Stimulated activated CD4-positive, alpha-beta T cell treated with anti-CD3 and anti-CD28 coated beads, Interleukin-2, amount 100 ng/mL, for 4 hours (primary cell): ENCODE data around the gene CEP170B.
"Not testable (repeated sequence)": the region's sequence is repeated elsewhere in the genome, so short reads cannot be mapped to it uniquely, and the experiment has no call there.

Experiments used
- DNase-seq: peaks from one replicate; pipeline ENCODE4 v3.0.0-alpha.2; 2020; ENCODE audit warnings: low read depth

The CEP170B gene

DNA sequence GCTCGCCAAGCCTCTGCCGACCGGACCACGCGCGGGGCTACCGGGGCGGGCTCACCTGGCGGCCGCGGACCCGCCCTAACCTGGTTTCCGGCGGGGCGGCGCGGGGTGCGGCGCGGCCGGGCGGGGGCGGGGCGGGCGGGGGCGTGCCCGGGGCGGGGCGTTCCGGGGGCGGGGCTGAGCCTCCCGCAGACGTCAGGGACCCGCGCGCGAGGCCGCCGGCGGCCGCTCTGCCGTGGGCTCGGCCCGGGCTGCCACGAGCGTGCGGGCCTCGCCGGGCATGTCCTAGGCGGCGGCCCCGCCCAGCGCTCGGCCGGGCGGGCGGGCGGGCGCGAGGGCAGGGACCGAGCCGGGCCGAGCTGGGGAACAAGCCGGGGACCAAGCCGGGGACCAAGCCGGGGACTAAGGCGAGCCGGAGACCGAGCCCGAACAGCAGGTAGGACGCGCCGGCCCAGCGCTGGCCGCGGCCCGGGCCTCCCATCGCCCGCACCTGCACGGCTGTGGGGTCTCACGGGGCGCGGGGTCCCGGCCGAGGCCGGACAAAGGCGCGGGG, at the start of gene CEP170B:
TSS of gene CEP170B (plus strand) at position 188 of the 550 bp plus-strand sequence. CDS start 3,183 bp downstream, outside the sequence.
- DNase-seq, result peak; percentile 15

DNA sequence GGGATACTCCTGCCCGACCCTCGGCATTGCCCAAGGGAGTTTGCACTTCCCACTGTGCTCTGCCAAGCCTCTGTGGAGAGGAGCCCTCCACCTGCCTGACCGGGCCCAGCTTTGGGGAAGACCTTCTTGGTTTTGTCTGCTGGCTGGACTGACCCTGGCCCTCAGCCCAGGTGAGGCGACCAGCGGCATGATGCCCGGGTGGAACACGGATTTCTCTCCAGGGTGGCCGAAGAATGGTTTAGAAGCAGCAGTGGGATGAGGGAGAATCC, 48.5 kb upstream of the CEP170B start:
- no peak for DNase-seq

DNA sequence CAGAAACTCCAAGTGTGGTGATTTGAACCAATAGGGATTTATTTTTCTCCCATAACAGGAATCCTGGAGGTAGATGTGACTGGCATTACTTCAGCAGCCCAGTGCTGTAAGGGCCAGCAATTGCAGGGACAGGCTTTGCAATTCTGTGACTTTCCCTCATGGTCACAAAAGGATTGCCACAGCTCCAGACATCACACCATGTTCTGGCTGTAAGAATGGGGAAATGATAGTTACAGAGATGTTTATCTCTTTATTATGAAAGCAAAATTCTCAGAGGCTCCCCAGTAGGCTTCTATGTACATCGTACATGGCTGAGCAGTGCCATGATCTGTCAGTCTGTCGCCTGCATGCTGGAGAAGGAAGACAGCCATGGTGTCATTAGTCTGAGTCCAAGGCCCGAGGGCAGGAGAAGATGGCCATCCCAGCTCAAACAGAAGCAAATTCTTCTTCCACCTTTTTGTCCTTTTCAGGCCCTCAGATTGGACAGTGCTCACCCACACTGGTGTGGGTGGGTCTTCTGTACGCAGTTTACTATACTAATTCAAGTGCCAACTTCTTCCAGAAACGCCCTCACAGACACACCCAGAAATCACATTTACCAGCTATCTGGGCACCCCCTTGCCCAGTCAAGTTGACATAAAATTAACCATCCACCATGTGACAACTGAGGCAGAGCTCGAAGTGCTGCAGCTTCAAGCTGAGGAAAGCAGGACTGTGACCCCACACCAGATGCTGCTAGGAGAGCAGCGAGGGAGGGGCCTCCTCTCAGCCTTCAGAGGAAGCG, 46.9 kb upstream of the CEP170B start:
- DNase-seq, result no peak

DNA sequence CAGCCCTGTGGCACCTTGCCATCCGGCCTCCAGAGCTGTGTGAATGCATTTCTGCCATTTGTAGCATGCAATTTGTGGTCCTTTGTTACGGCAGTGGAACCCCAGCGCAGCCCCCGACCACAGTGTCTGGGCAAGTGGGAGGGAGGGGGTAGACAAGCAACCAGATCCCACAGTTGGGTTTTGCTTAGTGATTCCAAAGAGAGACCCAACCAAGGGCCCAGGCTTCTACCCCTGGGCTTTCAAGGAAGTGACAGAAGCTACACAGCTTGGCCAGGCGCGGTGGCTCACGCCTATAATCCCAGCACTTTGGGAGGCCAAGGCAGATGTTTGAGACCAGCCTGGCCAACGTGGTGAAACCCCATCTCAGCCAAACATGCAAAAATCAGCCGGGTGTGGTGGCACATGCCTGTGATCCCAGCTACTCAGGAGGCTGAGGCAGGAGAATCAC, 46.3 kb upstream of the CEP170B start:
- no peak for DNase-seq

DNA sequence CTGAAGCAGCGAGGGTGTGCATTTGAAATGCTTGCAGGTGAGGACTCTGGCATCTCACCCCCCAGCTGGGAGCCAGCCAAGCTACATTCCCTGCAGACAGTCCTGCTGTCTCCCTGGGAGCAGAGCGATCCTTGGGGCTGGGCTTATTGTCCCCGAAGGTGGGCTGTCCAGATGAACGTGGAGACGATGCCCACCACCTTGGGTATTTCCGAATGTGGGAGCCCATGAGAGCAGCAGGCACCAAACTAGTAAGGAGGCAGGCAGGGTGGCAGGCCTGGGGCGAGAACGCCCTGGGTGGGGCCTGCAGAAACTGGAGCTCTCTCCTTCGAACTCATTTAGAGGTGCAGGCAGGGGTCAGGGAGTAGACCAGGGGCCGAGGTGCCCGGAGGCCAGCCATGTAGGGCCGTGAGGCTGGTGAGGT, 45.7 kb upstream of the CEP170B start:
- no peak for DNase-seq

DNA sequence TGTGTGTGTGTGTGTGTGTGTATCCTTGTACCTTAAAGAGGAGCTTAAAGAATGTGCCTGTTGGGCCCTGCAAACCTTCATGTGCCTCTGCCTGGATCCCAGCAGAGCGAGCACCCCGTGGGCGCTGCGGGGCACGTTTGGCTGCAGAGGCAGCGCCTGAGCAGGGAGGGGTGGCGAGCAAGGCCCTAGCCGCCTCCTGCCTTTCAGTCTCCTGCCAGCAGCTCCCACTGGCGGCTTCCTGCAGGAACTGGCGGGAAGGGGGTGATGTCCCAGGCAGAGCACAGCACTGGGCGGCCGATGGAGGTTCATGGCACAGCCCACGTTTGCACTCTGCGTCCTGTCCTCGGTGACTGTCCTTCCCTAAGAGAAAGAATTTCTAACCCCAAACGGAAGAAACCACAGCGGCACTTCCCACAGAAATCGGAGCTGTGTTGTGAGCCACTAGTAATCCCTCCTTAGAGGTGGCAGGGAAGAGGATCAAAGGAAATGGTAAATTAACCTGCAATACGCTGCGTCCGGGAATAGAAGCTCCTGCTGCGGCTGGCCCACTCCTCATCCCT, 44.3 kb upstream of the CEP170B start:
- no peak for DNase-seq

DNA sequence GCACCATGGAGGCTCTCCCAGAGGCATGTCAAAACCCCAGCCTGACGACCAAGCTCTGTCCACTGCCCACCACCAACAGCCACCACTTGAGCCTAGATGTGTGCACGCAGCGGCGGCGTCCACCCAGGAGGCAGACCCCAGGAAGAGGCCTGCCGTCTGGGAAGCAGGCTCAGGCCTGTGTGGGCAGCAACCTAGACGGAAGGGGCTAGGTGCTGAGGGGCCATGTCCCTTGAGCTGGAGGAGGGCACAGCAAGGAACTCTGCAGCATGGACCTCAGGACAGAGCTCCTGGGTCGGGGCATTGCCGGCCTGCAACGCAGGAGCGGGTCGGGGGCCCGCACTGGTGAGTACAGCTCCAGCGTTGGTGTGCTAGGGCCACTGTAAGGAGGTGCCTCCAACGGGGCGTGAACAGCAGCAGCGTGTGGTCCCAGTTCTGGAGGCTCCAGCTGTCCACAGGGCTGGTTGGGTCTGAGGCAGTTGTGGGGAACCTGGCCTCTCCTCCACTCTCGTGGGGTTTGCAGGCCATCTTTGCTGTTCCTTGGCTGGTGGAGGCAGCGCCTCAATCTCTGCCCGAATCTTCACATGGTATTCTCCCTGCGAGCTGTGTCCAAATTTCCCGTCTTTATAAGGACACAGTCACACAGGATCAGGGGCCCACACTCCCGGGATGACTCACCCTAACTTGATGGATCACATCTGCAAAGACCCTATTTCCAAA, 43.7 kb upstream of the CEP170B start:
- no peak for DNase-seq

DNA sequence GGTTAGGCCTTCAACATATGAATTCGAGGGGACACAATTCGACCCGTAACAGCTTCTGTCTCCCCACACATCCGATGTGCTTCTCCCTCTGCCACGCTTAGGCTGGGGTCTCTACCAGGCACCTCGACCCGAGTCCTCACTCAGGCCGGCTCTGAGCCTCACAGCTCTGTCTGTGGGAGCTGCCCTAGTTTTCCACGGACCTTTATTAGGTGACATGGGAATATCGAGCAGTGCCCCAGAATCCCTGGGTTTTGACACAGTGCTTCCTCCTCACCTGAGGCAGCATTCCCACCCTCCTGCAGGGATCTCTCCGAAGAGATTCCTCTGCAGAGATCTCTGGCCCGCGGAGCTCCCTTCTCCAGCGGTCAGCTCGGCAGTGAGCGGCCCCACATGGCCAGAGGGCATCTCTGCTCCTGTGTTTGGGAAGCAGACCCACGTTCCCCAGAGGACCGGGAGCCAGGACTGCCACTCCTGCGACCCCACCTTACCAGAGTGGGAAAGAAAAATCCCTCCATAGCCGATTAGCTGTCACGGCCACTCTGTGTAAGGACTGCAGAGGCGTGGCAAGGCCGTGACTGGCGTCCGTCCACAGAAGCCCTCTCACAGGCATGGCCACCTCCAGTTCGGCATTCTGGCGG, 43.0 kb upstream of the CEP170B start:
- no peak for DNase-seq

DNA sequence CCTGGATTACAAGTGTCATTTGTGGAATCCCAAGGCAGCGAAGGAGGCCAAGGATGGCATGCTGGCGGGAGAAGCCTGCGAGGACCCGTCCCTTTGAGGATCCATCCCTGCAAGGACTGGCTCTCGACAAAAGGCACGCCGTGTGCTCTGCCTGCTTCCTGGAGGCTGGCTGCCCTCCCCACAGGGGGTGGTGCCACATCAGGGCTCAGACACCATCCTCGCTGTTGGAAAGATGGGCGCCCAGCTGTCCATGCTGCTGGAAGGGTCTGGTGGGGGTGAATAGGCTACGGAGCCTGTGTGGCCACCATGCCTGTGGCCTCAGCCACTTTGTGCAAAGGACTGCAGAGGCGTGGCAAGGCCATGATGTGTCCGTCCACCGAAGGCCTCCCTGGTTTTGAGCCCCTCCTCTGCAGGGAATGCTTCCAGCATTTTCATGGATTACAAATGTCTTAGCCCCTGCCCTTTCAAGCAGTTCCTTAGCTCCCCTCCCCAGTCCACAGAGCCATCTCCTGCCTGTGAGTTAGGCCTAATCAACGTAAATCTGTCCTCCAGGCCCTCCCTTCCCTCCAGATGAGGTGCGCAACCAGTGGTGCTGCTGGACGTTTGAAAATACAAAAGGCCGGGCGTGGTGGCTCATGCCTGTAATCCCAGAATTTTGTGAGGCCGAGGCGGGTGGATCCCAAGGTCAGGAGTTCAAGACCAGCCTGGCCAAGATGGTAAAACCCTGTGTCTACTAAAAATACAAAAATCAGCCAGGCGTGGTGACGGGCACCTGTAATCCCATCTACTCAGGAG, 42.0 kb upstream of the CEP170B start:
- DNase-seq, result no peak

DNA sequence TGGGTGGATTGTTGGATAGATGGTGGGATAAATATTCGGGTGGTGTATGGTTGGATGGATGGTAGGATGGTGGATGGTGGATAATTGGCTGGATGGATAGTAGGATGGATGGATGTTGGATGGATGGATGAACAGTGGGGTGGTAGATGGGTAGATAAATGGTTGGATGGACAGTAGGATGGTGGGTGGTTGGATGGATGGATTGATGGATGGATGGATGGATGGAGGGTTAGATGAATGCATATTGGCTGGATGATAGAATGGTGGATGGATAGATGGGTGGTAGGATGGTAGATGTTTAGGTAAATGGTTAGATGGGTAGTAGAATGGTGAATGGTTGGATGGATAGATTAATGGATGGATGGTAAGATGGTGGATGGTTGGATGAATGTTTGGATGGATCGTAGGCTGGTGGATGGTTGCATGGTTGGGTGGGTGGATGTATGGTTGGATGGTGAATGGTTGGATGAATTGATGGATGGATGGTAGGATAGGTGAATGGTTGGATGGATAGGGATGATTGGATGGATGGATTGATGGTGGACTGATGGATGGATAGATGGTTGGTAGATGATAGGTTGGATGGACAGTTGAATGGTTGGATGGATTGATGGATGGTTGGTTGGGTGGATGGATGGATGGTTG, 40.6 kb upstream of the CEP170B start:
- DNase-seq, result no peak

DNA sequence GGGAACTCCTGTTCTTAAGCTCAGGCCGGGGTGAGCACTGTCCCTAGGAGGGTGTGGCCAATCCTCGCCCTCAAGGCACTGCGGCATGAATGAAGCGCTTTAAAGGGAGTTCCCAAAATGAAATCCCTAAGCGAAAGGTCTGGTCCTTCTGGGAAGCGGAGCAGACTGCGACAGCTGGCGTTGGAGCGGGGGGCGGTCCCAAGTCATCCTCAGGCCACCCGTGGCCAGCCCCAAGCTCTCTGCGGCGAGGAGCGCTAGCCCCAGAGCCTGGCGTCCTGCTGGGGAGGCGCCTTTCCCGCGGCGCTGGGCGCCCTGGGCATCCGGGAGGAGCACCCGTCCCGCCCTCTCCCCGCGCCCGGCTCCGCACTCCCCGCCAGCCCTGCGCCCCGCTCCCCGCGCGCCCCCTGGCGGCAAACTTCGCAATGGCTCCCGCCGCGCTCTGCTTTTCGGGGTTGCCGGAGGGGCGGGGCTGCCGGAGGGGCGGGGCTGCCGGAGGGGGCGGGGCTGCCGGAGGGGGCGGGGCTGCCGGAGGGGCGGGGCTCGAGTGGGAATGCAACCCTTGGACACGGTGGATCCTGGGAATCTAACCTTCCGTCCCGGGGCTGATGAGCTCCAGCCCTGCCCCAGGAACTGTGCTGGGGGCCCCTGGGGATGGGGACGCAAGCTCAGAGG, 38.7 kb upstream of the CEP170B start:
- peak; percentile 89 for DNase-seq

DNA sequence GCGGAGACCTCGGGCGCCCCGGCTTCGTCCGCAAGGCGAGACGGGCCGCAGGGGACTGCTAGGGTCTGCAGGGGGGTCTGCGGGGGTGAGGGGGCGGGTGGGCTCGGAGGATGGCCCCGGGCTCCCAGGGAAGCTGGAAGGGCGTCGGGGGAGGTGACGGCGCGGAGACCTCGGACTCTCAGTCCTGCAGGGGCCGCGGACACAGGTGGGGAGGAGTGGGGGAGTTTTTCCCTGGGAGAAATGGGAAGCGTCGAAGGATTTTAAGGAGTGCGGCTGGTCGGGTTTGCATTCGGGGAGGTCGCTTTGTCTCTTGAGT, 38.2 kb upstream of the CEP170B start:
- DNase-seq, result no peak

DNA sequence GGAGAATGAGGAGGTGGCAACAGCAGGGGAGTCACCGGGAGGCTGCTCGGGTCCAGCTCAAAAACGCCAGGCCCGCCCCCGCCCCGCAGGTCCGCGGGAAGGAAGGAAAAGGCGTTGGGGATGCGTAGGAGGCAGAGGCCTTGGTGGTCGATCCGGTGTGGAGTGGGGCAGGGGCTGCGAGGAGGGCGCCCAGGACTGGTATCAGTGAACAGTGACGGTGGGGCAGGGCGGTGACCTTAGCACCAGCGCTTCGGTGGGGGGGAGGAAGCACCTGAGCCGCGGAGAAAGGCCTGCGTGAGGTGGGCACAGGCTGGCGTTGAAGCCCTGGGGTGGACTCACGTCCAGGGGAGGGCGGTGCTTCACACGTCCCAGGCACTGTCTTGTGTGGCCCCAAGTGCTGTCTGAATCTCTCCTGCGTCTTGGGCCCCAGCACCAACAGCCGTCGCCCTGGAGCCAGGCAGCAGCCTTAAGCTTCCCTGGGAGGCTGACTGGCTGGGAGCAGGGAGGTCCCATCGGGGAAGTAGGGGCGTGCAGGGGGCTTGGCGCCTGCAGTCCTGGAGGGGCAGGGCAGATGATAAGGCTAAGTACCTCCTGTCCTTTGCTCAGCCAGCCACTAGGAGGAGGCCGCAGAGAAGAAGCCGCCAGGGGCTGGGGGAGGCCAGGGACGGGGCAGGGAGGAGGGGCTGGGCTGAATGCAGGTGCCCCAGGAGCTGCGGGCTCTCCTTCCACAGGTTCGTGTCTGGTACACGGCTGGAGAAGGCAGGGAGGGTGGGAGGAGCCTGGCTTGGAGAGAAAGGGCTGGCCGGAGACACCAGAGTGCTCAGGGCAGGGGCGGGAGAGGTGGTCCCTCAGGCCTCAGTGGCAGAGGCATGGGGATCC, 37.7 kb upstream of the CEP170B start:
- DNase-seq, result no peak

DNA sequence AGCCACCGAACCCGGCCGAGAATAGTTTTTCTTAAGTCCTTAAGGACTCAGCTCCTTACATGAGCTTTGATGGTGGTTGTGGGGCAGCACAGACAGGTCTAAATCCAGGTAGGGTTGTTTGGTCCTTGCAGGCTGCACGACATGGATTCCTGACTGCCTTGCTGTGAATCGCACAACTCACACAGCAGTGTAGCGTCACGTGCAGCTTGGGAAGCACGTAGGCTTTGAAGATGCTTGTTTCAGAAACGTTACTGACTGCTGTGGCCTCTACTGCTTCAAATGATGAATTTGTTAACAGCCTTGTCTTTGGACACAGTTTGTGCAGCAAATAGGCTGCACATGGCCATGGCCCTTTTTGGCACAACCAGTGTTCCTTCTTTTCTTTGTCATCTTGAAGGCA, 34.3 kb upstream of the CEP170B start:
- DNase-seq, result no peak

DNA sequence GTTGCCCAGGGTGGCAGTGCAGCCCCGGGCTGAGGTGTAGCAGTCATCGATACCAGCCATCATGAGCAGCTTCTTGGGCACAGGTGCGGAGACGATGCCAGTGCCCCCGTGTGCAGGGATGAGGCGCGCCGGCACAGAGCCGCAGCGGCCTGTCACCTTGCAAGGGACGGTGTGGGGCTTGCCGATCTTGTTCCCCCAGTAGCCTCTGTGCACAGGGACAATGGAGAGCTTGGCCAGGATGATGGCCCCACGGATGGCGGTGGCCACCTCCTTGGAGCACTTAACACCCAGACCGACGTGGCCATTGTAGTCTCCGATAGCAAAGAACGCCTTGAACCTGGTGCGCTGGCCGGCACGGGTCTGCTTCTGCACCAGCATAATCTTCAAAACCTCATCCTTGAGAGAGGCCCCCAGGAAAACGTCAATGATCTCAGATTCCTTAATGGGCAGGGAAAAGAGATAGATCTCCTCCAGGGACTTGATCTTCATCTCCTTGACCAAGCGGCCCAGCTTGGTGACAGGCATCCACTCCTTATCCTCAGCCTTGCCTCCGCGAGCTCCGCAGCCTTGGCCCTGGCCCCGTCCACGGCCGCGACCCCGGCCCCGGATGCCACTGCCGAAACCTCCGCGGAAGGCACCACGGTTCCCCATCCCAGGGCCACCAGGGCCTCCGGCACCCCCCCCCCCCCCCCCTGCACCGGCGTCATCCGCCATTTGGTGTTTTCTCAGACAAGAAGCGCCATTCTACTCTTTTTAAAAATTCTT, 28.7 kb upstream of the CEP170B start:
- DNase-seq, result not testable (repeated sequence)

DNA sequence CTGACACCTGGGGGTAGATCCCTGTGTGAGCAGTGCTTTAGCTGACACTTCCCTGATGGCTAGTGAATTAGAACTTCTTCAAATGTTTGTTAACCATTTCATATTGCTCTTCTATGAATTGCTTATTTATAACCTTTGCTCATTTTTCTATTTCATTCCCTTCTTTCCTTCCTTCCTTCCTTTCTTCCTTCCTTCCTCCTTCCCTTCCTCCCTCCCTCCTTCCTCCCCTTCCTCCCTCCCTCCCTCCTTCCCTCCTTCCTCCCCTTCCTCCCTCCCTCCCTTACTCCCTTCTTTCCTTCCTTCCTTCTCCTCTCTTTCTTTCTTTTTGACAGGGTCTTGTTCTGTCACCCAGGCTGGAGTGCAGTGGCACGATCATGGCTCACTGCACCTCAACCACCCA, 23.3 kb upstream of the CEP170B start:
- DNase-seq, result no peak

DNA sequence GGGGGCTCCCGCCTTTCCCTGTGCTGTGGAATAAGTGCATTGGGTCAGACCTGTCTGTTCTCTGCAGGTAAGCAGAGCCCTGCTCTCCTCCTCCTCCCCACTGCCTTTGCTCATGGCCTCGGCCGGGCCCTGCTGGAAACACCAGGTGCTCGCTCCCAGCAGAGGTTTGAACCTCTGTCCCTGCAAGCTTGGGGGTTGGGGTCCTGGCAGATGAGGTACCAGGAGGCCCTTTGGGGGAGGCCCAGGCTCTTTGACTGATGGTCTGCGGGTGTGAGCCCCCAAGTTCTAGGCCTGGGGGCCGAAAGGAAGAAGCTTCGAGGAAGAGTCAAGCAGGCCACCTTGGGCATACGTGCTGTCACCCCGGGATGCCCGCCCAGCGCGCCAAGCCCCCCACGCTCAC, 22.1 kb upstream of the CEP170B start:
- DNase-seq, result no peak

DNA sequence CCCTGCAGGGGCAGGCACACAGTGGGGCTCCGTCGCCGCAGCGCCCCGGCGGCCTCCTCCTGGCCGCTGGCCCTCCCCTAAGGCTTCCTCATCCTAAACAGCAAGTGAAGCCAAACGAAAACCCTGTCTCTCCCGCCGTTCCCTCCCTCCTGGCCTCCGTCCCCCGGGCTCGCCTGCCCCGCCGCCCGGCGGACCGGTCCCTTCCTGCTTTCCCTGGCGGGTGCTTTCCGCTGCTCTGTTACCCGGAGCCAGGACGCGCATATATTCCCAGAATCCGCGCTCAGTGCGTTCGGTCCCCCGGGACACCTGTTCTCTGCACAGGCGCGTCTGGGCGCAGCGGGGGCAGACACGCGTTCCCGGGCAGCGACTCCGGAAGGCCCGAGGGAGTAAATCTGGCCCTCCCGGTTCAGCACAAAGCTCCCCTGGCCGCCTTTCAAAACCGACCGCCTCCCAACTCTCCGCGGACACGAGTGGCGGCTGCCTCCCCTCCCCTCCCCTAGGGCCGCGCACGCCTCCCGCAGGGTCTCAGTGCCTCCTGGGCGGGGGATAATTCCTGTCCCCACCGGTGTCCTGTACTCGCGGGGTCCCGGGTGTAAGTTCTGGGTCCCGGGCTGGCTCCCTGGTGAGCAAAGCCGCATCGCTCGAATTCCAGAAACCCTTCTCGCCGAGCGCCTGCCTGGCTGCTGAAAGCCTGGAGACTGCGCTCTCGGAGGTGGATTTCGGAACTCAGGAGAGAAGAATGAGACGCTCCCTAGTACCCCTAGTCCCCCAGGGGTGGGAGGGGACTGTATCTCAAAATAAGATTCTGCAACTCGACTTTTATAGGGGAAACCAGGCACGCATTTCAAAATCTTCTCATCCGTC, 21.4 kb upstream of the CEP170B start:
- DNase-seq, result no peak
